ENCODE results near the gene SOS1.

GRCh38 chr2:39140322-39140847 is 19.5 kb upstream of the SOS1 start:
- TF ChIP-seq ZNF512 (CRISPR knock-in tag; IDR thresholded peaks at IDR 0.05; ENCODE audit: borderline replicate concordance) (no peak), ATF1 (CRISPR knock-in tag; IDR thresholded peaks at IDR 0.05) (no peak), ATF6 (CRISPR knock-in tag; IDR thresholded peaks at IDR 0.05) (no peak), ZBTB21 (CRISPR knock-in tag; IDR thresholded peaks at IDR 0.05; ENCODE audit: borderline replicate concordance) (no peak)

Data from WTC11 (cell line).